Measurements from ENCODE around the gene SNED1.
"Not testable (repeated sequence)": the region's sequence is repeated elsewhere in the genome, so short reads cannot be mapped to it uniquely, and the experiment has no call there.

The SNED1 gene

DNA sequence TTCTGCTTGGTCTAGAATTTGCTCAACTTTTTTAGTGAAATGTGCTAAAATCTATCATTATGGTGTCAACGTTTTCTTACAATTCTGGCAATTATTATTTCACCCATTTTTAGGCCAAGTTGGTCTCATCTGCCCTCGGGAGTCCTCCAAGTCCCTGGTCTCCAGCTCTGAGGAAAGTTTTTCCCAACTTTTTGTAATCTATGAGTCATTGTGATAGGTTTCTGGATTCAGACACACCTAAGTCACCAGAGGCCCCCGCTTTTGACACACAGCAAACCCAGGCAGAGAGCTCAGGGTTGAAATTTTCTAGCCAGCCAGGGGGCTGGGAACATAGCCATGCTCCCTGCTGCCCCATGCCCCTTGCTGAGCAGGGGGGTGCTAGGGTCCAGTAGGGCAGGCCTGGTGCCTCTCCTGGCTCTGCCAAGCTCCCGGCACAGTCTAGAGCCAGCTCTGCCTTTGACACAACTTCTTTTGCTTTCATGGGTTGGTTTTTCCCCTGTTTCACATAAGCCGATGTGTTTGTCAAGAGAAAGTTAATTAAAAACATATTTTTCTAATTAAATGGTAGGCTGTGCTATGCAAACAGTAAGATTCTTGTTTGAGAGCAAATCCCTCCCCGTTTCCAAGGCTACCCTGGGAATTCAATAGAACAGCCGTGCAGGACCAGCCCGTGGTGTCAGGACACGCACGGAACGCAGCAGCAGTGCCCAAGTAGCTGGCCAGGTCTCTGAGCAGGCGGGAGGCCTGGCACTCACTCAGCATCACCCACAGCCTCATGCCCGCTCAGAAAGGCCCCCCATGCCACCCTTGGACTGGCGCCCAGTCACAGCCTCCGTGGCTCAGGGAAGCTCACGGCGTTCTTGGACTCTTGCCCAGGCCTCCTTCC lies 25.5 kb upstream of the SNED1 start:
- DNase-seq = peak; percentile 72

DNA sequence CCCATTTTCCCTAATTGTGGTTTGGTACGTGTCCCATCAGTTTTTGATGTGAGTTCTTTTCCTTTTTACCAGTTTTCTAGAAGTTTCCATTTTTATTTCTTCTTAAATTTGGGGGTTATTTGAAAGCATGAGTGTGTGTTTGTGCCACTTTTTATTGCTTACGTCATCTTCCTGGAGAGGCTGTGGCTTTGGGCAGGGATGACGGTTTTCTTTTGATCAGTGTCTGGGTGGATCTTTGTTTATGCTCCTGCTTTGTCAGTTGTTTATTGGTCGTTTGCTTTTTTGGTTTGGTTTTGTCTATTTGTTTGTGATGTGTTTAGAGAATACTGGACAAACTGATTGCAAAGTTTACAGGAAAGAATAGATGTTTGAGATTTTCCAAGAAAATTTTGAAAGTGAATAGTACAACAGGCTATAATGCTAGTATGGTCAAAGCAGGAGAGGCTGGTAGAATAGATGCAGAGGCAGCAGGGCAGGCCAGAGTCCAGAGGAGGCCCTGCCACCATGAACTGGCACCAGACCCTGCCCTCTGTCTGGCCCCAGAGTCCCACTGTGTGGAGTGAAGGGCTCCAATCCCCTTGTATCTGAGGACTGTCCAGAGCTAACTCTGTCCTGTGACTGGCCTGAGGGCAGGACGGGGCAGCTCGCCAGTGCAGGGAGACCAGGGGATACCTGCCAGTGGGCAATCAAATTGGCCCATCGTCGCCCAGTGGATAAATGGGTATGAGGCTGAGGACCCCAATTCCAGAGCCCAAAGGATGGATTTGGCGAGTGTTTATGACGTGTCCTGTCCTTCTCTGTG lies 23.4 kb upstream of the SNED1 start:
- no peak for DNase-seq

DNA sequence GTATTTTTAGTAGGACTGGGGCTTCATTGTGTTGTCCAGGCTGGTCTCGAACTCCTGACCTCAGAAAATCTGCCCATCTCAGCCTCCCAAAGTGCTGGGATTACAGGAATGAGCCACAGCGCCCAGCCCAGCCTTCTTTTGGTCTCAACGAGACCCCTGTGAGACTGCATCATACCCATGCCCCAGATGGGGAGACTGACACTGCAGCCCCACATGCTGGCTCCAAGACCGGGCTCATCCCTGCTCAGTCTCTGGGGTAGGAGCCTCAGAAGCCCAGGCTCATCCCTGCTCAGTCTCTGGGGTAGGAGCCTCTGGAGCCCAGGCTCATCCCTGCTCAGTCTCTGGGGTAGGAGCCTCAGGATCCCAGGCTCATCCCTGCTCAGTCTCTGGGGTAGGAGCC lies 22.5 kb upstream of the SNED1 start:
- DNase-seq = not testable (repeated sequence)

DNA sequence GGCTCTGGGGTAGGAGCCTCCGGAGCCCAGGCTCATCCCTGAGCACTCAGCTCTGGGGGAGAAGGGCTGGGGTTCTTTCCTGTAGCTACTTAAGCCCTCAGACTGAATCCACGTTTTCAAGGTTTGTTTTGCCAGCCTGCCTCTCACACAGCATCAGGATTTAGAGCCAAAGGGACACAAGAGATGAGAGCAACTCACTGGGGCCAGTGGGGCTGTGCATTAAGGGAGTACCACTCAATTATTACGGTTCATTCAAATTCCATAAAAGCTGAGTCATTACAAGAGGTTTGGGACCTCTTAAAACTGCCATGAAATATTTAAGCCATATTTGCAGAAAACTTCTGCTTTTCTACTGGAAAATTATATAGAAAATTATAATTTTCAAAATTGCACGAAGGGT lies 17.1 kb upstream of the SNED1 start:
- DNase-seq = peak; percentile 63

DNA sequence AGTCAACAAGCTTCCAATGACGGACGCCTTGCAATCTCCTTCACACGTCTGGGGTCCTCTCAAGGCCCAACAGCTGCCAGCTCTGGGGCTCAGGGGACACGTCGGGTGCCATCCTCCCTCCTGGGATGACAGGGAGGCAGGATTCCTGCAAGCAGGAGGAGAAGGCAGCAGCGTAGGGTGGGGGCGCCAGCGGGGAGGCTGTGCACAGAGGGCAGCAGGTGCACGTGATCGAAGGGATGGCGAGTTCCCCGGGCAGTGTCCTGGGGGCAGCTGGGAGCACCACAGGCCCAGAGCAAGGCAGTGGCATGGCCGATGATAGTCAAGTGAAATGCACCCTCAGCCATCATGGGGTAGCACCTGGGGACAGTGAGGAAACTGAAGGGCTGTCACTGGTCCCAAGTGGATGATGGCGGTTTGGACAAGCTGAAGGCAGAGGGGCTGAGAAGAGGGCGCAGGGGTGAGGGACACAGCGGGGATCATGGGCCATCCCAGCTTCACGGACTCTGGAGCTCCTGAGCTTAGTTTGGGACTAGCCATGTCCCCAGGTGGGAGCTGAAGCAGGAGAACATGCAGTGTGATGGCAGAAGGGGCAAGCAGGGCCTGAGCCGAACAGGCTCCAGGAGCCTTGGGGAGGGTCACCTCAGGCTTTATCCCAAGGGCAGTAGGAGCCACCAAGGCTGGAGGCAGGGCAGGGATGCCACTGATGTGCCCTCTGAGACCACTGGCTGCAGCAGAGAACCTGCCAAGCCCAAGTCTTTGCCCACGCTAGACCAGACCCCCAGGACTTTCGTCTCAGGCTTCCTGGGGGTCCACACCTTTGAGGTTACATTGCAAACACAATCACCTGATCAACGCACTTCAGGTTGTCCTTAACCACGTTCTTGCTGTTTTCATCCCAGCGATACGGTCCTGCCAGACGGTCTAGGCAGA lies 16.3 kb upstream of the SNED1 start:
- no peak for DNase-seq

DNA sequence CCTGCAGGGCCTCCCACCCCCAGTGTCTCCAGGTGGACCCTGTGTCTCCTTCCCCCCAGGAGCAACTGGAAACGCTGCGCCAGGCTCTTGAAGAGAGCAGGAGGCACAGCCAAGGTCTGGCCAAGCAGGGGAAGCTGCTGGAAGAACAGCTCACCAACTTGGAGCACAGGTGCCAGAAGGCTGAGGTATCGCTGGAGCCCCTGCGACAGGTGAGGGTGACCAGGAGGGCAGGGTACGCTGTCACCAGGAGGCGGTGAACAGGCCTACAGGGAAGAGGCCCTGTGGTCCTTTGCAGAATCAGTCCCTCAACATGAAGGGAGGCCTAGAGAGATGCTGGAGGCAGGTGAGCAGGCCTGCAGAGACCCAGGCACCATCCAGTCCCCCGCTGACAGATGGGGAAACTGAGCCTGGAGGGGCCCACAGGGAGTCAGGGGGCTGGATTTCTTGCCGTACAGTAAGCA lies 15.6 kb upstream of the SNED1 start:
- no peak for DNase-seq

DNA sequence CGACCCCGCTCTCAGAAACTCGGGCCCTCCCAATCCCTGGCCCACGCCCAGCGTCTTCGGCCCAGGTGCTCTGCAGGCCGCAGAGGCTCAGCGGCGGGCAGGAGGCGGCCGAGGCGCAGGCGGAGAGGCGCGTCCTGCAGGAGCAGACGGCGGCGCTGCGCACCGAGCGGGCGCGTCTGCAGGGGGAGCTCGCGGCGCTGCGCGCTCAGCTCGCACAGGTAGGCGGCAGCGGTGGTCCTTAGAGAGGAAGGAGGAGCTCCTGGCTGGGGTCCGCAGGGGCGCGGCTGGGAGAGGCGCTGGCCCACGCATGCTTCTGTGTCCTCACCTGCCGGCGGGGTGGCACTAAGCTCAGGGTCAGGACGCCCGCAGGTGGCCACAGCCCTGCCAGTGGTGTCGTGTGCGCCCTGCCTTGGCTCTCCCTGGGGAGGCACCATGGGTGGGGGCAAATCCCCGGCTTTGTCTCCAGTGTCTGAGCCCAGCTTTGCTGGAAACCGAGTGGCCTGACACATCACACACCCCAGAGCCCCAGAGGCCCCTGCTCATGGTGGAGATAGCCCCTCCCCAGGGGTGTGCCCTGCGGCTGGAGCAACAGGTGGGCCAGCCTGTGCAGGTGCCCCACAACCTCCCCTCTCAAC lies 14.9 kb upstream of the SNED1 start:
- peak; percentile 27 for DNase-seq

DNA sequence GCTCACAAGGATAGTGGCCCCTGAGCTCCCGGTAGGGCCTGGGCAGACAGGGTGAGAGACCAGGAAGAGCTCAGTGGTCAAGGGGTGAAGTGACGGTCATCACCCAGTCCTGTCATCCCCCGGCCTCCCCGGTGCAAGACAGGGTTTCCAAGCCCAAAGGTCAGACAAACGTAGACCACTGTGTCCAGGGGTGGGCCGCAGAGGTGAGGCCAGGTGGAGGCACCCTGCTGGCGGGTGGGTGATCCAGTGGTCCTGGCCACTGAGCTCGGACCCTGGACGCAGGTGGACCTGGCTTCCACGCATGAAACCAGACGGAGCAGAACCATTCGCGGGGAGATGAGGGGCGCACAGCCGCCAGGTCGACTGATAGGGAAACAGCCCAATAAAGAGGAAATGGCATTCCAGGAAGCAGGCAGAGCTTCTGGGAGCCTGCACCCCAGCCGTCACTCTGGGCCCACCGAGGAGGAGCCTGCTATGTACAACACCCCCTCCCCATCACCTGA lies 14.4 kb upstream of the SNED1 start:
- DNase-seq = no peak

DNA sequence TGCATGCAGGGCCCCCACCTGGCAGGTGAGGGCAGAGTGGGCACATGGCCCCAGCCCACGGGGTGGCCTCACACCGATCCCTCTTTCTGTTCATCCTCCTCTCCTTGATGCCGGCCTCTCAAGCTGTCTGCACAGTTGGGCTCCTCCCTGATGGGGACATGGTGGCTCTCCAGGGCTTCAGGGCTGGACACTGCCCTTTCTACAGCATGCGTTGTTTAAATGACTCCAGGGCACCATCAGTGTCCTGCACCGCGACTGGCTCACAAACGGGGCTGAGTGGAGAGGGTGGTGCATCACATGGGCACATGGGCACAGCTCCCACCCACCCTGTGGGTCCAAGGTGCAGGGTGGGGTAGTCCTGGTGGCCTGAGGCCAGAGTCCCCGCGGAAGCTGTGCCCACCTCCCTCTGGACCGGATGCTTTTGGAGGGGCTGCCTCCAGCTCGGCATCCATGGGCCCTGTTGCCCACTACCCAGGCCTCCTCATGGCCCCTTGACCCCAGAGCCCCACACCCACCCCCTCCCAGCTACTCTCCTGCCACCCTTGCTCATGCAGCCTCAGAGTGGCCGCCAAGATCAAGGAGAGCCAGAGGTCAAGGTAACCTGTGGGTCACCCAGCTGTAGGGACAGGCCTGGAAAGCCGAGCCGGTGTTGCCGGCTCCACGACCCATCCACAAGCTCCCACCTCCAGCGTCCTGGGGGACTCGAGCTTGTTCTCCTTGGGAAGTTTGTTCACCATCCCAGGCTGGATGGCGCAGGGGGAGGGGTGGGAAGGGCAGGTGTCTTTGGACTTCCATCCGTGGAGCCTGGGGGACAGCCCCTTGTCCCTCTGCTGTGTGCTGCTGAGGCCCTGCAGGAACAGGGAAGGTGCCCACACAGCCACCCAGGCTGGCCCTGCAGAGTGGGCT lies 12.3 kb upstream of the SNED1 start:
- DNase-seq = no peak

DNA sequence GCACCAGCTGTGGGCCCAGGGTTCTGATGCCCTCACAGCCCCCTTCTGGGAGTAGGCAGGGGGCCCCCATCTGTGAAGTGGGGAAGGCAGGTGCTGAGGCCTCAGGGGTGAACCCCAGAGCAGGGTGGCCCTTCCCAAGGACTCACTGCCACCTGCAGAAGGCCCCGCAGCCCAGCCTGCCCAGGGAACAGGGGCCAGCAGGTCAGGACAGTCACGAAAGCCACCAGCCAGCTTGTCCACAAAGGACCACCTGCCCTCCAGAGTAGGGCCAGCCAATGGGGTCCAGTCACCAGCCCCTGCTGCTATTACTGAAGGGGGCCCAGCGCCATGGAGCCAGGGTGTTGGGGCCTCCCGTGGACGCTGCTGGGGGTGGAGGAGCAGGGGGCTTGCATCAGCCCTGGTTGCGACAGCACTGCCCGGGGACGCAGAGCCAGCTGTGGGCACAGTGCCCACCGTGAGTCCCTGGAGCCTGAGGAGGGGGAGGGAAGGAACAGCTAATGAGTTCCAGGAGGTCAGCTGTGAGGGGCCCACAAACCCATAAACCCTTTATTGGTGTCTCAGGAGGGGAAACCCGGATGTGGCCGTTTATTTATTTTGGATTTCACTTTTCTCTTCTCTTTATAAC lies 11.5 kb upstream of the SNED1 start:
- peak; percentile 81 for DNase-seq

DNA sequence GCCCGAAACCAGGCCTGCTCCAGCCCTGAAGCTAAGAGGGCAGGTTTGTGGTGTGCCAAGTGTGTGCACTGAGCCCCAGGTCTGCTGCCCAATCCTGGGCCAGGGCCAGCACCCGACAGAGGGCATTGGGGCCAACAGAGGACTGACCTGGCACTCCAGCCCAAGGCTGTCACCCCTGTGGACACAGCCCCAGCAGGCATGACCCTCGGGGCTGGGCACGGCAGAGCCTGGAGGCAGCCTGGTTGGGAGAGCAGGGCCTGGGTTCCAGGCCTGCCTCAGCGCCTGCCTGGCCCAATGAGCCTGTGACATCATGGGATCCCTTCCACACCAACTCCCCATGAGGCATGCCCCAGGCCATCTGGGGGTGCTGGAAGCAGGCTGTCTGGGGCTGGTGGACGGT lies 10.8 kb upstream of the SNED1 start:
- DNase-seq = no peak

DNA sequence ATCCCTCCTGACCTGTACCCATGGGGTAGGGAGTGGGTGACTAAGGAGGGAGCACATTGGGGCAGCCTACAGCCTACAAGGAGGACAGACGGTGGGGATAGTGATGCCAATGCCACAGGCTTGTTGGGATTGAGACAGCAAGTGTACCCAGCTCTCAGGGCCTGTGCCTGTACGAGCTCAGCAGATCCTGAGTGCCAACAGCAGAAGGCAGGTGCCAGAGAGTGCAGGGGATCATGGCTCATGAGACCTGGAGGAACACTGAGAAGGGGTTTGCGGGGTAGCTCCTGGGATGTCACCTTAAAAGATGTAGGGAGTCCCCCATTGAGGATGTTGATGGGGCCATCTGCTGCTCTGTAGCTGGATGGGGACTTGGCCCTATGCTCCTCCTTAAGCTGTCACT lies 10.3 kb upstream of the SNED1 start:
- DNase-seq = no peak

DNA sequence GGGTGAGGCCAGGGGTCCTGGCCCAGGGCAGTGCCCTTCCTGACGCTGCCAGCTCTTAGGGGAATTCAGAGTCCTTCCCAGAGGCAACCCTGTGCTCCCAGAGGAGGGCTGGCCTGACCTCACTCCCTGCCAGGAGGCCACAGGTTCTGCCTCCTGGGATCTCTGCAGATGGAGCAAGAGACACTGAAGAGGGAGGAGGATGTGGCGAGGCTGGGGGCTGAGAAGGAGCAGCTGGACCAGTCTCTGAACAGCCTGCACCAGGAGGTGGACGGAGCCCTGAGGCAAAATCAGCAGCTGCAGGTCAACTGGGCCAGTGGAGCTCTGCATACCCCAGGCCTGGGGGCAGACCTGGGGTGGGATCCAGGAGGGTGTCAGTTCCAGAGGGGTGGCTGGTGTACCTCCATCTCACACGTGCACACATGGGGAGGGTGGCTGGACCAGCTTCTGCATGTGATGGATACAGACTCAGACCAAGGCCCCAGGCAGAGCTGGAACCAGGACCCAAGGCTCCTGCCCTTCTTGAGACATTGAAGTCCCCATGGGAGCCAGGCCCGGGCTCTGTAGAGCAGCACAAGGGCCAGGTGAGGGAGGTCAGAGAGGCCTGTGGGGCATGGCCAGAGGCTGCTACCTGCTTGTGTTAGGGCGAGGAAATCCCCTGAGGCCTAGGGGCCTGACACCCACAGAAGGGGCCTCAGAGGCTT lies 9.7 kb upstream of the SNED1 start:
- no peak for DNase-seq

DNA sequence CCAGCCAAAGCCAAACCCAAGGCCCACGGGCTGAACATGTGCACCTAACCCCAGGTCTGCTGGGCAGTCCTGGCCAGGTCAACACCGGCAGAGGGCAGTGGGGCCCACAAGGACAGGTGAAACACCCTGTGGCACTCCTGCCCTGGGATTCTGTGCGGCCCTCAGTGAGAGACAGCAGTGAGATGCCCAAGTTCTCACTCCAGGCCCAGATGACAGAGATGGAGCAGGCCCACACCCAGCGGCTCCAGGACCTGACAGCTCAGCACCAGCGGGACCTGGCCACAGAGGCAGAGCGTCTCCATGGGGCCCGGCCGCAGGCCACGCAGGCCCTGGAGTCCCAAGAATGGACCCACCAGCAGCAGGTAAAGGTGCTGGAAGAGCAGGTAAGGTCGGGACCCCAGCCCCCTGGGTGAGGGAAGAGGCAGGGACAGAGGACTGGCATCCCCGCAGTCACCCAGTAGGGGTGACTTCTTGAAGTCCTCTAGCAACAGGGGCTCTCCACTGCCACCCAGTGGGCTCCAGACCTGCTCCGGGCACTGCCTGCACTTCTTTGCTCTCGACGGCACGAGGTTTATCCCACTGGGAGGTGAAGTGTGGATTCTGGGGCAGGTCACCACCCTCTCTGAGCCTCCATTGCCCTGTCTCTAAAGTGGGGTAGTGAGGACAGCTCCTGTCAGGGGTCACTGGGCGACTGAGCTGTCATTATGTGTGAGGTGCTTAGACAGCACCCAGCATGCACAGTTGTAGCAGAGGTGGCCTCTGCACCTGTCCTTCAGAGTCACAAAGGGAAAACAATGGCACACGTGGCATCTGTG lies 8.8 kb upstream of the SNED1 start:
- peak; percentile 14 for DNase-seq

DNA sequence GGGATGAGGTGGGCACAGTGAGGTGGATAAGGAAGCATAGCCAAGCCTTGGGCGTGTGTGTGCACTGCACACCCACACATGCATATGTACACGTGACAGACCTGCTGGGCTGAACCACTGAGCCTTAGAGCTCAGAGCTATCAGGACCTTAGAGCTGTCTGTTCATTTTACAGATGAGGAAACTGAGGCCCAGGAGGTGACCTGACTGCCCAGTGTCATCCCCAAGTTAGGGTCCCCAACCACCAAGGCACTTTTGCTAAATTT lies 8.2 kb upstream of the SNED1 start:
- DNase-seq = no peak

DNA sequence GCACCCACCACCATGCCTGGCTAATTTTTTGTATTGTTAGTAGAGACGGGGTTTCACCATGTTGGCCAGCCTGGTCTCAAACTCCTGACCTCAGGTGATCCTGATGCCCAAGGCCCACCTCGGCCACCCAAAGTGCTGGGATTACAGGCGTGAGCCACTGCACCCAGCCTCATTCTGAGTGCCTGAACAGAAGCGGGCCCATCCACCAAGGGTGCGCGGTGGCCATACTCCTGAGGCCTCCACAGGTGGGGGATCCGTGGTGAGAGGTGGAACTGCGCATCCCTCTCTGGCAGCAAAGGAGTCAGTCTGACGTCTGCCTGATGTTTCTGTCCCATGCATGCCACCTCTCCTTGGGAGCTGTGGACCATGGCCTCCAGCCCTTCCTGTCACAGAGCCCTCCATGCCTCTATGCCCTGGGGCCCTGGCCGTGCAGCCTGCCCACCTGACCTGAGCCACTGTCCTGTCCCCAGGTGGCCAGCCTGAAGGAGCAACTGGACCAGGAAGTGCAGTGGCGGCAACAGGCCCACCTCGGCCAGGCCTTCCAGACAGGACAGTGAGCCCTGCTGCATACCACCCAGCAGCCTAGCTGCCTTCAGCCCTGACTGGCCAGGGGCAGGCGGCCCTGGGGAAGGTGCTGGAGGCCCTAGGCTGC lies 7.6 kb upstream of the SNED1 start:
- no peak for DNase-seq

DNA sequence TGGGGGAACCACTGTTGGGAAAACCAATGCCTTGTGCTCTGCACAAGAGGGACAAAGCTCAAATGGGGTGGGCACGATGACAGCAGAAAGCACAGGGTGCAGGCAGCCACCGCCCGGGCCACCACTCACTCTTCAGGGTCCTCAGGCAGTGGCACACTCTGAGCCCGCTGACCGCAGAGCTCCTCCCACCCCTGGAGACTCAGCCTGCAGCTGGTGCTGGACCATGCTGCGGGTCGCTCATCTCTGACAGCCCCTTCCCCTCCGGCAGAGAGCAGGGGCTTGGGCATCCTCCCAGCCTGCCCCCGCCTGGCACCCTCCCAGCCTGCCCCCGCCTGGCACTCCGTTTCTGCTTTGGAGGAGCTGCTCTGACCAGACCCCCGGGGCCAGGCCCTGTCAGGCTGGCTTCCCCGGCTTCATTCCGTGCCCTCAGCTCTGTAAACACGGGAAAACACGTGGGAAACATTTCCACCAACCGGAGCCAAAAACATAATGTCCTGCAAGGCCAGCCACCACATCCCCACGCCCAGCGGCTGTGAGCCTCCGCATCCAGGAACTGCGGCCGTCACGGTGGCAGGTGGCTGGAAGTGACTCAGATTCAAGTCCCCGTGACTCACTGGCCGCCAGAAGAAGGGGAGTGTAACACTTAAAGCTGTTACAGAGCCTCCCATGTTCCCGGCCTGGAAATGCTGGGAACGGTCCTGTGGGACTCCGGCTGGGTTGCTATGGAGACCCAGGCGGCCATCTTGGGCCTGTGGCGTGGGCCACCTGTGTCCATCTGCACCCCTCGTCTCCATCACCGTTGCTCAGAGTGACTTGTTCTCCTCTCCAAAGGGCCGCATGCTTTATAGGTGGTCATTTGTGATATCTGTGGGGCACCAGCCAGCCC lies 6.8 kb upstream of the SNED1 start:
- DNase-seq = peak; percentile 78
